Hepatocyte (in vitro differentiated cells): Measurements from ENCODE around the gene NOC3L.

Experiments
- CTCF ChIP-seq: fragments of 200-600 bp; sonication (generic); IDR thresholded peaks from 2 replicates; pipeline ENCODE4 v1.5.1; 2016; ENCODE audit warnings: antibody characterized with exemption, mild to moderate bottlenecking; ENCODE audit not compliant: poor library complexity
- EZH2 ChIP-seq: fragments of 200-600 bp; sonication (generic); IDR thresholded peaks from 2 replicates; pipeline ENCODE4 v1.6.1; 2016; ENCODE audit warnings: antibody characterized with exemption, mild to moderate bottlenecking, borderline replicate concordance
- EZH2phosphoT487 ChIP-seq: fragments of 200-600 bp; sonication (generic); IDR thresholded peaks from one replicate; pipeline ENCODE4 v1.6.1; 2018; ENCODE audit warnings: antibody characterized with exemption, mild to moderate bottlenecking, low read depth, moderate library complexity; ENCODE audit not compliant: unreplicated experiment, severe bottlenecking

- TF ChIP-seq CTCF = no peak
- TF ChIP-seq EZH2phosphoT487 = no peak
- TF ChIP-seq EZH2 = no peak
Measured at GRCh38 chr10:94288361-94289101, 74.2 kb downstream of the NOC3L start.
